Ramos (cell line): ENCODE data around the gene FBXO21.
"Not testable (repeated sequence)": the region's sequence is repeated elsewhere in the genome, so short reads cannot be mapped to it uniquely, and the experiment has no call there.

ENCODE experiments used
- in situ Hi-C: fragments of 300-500 bp; cut with MboI; formaldehyde crosslinking; loops from one replicate; pipeline ENCODE4 v1.14.3; 2022; ENCODE audit warnings: low sequenced_read_pairs; ENCODE audit not compliant: unreplicated experiment

Gene FBXO21

GRCh38 chr12:117113231-117113630 is 77.0 kb downstream of the FBXO21 start:
- in situ Hi-C loops, result no loop called here

- in situ Hi-C loops, result no loop called here
These were observed 78.3 kb downstream of the FBXO21 start for GRCh38 chr12:117111821-117112595.

GRCh38 chr12:117111386-117111785 is 78.9 kb downstream of the FBXO21 start:
- in situ Hi-C loops, result no loop called here

GRCh38 chr12:117109943-117110635 is 80.2 kb downstream of the FBXO21 start:
- in situ Hi-C loops, result no loop called here

GRCh38 chr12:117105902-117106301 is 84.4 kb downstream of the FBXO21 start:
- in situ Hi-C loops, result no loop called here

- in situ Hi-C loops, result not testable (repeated sequence)
These were observed 86.3 kb downstream of the FBXO21 start for GRCh38 chr12:117104003-117104402.

- in situ Hi-C loops, result no loop called here
These were observed 87.5 kb downstream of the FBXO21 start for GRCh38 chr12:117102800-117103181.

GRCh38 chr12:117101953-117102799 is 88.1 kb downstream of the FBXO21 start:
- in situ Hi-C loops, result no loop called here

GRCh38 chr12:117100851-117101673 is 89.2 kb downstream of the FBXO21 start:
- in situ Hi-C loops, result no loop called here

- in situ Hi-C loops, result no loop called here
These were observed 90.0 kb downstream of the FBXO21 start for GRCh38 chr12:117100251-117100650.

- in situ Hi-C loops, result no loop called here
These were observed 91.7 kb downstream of the FBXO21 start for GRCh38 chr12:117098361-117099217.

GRCh38 chr12:117098024-117098360 is 92.3 kb downstream of the FBXO21 start:
- in situ Hi-C loops, result no loop called here

- in situ Hi-C loops, result no loop called here
These were observed 93.1 kb downstream of the FBXO21 start for GRCh38 chr12:117097159-117097558.

GRCh38 chr12:117096501-117097042 is 93.7 kb downstream of the FBXO21 start:
- in situ Hi-C loops, result no loop called here

- in situ Hi-C loops, result not testable (repeated sequence)
These were observed 95.1 kb downstream of the FBXO21 start for GRCh38 chr12:117095191-117095590.

- in situ Hi-C loops, result no loop called here
These were observed 96.2 kb downstream of the FBXO21 start for GRCh38 chr12:117093918-117094630.

GRCh38 chr12:117093431-117093830 is 96.8 kb downstream of the FBXO21 start:
- in situ Hi-C loops, result no loop called here

- in situ Hi-C loops, result no loop called here
These were observed 97.4 kb downstream of the FBXO21 start for GRCh38 chr12:117092886-117093285.

- in situ Hi-C loops, result no loop called here
These were observed 97.8 kb downstream of the FBXO21 start for GRCh38 chr12:117092511-117092780.
